K562 (cell line): ENCODE measurements around the gene MVP. TPM values are rescaled to one million over a fixed set of nuclear protein-coding genes. Genes with fewer than 3 reads are reported as not detected.

Experiments
- DACH1 ChIP-seq: fragments of 450-650 bp; IDR thresholded peaks from 2 replicates; pipeline ENCODE4 v1.6.1; 2018; ENCODE audit not compliant: partially characterized antibody
- ETV5 ChIP-seq: sonication (generic); formaldehyde crosslinking; IDR thresholded peaks from 2 replicates; pipeline ENCODE4 v1.4.0; 2020; ENCODE audit warnings: low read depth, mild to moderate bottlenecking, missing genetic modification reagents
- HNRNPUL1 ChIP-seq: fragments of 200-400 bp; formaldehyde crosslinking; IDR thresholded peaks from 2 replicates; pipeline ENCODE4 v1.6.1; 2017; ENCODE audit warnings: low read length
- NFIX ChIP-seq: fragments of 250-450 bp; sonication (Bioruptor Pico); IDR thresholded peaks from 2 replicates; pipeline ENCODE4 v1.4.0; 2020; ENCODE audit warnings: low read depth, mild to moderate bottlenecking, moderate library complexity
- NR2C2 ChIP-seq, 2 experiments: fragments of 200-800 bp in 1 of 2; sonication (Bioruptor generic) in 1 of 2; sonication (generic) in 1 of 2; formaldehyde crosslinking in 1 of 2; IDR thresholded peaks; 2 replicates each; pipeline versions ENCODE4 v1.6.1 to v1.8.0; 2016 to 2022; ENCODE audit warnings: mild to moderate bottlenecking in 1 of 2, missing compliant biosample characterization in 1 of 2, missing genetic modification characterization in 1 of 2, missing genetic modification reagents in 1 of 2
- OTX1 ChIP-seq: fragments of 450-650 bp; formaldehyde crosslinking; IDR thresholded peaks from 2 replicates; pipeline ENCODE4 v1.4.0; 2022; ENCODE audit warnings: mild to moderate bottlenecking
- RBBP5 ChIP-seq: fragments of 200-600 bp; sonication (generic); IDR thresholded peaks from 2 replicates; pipeline ENCODE4 v1.6.1; 2012; ENCODE audit warnings: borderline replicate concordance, mild to moderate bottlenecking, low read length, control low read depth, inconsistent platforms; ENCODE audit not compliant: insufficient read depth, poor library complexity, severe bottlenecking
- SOX6 ChIP-seq: fragments of 450-650 bp; IDR thresholded peaks from 2 replicates; pipeline ENCODE4 v1.6.1; 2014; ENCODE audit warnings: mild to moderate bottlenecking
- TAF7 ChIP-seq: fragments of 450-650 bp; IDR thresholded peaks from 2 replicates; pipeline ENCODE4 v1.6.1; 2016; ENCODE audit warnings: missing genetic modification characterization, missing compliant biosample characterization
- TAF9B ChIP-seq: fragments of 450-650 bp; IDR thresholded peaks from 2 replicates; pipeline ENCODE4 v1.6.1; 2018; ENCODE audit warnings: mild to moderate bottlenecking; ENCODE audit not compliant: partially characterized antibody
- TEAD1 ChIP-seq, 2 experiments: fragments of 450-650 bp in 1 of 2; sonication (generic) in 1 of 2; formaldehyde crosslinking; IDR thresholded peaks; 2 replicates each; pipeline versions ENCODE4 v1.4.0 to v1.8.0; 2020 to 2022; ENCODE audit warnings: mild to moderate bottlenecking in 2 of 2, missing genetic modification reagents in 1 of 2
- ZFP36 ChIP-seq: fragments of 150-350 bp; IDR thresholded peaks from 2 replicates; pipeline ENCODE4 v1.6.1; 2018; ENCODE audit warnings: low read length, low read depth; ENCODE audit not compliant: partially characterized antibody
- ZNF12 ChIP-seq: sonication (generic); formaldehyde crosslinking; IDR thresholded peaks from 2 replicates; pipeline ENCODE4 v1.4.0; 2020; ENCODE audit warnings: mild to moderate bottlenecking, missing genetic modification reagents
- ZNF197 ChIP-seq: fragments of 200-800 bp; sonication (Bioruptor generic); IDR thresholded peaks from 2 replicates; pipeline ENCODE4 v1.6.1; 2016; ENCODE audit warnings: low read depth, missing genetic modification characterization, missing compliant biosample characterization
- ZNF239 ChIP-seq: fragments of 250-450 bp; sonication (Bioruptor Pico); IDR thresholded peaks from 2 replicates; pipeline ENCODE4 v1.4.0; 2020; ENCODE audit warnings: mild to moderate bottlenecking
- polyA plus RNA-seq, 8 experiments: library from polyadenylated mRNA; depleted of rRNA in 4 of 8; stranded (reverse) in 5 of 8; unstranded in 3 of 8; fragments of >200 nt; fragmentation: Nextera tagmentation in 2 of 8; fragmentation: Illumina TruSeq in 1 of 8; extraction: Ambion mirVana in 2 of 8; extraction: Trizol in 1 of 8; gene quantifications; 2 replicates each; pipeline versions ENCODE4 v1.2.1 to v1.2.3, GENCODE V29; 2011 to 2014; ENCODE audit warnings: inconsistent platforms in 1 of 8, missing spikeins in 1 of 8
- total RNA-seq, 7 experiments: library from RNA; depleted of rRNA in 6 of 7; stranded (reverse); fragments of >200 nt in 6 of 7; fragmentation: Illumina TruSeq in 2 of 7; extraction: Trizol in 2 of 7; gene quantifications; 2 replicates each; pipeline versions ENCODE4 v1.2.1 to v1.2.3, GENCODE V29; 2011 to 2021; ENCODE audit warnings: low replicate concordance in 1 of 7
- TF ChIP-seq, protein P1 (sequence below): fragments of 450-650 bp; IDR thresholded peaks from 2 replicates; pipeline ENCODE4 v1.6.1; 2016; ENCODE audit warnings: missing biosample characterization, missing genetic modification characterization
- TF ChIP-seq, protein P2 (sequence below): fragments of 250-450 bp; sonication (Bioruptor Pico); IDR thresholded peaks from 2 replicates; pipeline ENCODE4 v1.5.0; 2021; ENCODE audit warnings: mild to moderate bottlenecking, borderline replicate concordance
- TF ChIP-seq, protein P3 (sequence below): fragments of 150-350 bp; IDR thresholded peaks from 2 replicates; pipeline ENCODE4 v1.6.1; 2014; ENCODE audit warnings: low read depth, mild to moderate bottlenecking, low read length, borderline replicate concordance

The MVP gene
- total and polyA plus RNA-seq, 9 of the 15 experiments (the other 6 are each of a cell fraction or from before 2014, with no cell fraction given), result 0.39 to 1.9 (median 0.76) TPM; not detected in 2

DNA sequence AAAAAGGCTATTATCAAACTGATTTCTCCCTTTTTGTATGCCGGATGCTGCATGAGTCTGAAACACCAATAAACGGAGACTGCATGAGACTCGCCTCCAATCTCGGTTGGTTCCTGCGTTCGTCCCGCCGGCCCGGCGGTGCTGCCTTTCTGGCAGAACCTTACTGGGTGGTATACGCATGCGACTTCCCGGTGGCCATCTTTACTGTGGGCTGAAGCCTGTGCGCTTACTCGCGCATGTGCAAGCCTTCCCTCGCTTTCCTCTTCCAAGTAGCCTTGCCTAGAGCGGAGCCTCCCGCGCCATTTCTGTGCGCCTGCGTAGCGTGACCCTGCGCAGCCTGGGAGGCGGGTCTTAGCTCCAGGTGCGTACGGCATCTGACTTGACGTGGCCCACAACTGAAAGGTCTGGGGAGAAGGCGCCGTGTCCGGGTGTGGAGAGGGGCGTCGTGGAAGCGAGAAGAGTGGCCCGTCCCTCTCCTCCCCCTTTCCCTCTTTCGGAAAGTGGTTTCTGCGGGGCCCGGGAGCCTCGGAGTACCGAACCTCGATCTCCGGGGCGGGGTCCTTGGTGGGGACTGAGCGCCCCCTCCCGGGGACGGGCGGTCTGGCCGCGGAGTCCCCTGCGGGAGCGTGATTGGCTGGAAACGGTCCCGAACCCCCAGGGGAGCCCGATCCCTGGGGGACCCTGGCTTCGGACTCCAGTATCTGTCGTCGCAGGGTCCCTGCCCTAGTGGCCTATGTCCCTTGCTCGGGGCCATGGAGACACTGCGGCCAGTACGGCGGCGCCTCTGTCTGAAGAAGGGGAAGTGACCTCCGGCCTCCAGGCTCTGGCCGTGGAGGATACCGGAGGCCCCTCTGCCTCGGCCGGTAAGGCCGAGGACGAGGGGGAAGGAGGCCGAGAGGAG lies 4.2 kb upstream of the MVP start, which contains the start of gene PAGR1 (continued):
- TF ChIP-seq OTX1 (CRISPR knock-in tag) (peak; percentile 43; the same call in 1 of the 2 replicates), NFIX (CRISPR knock-in tag) (no peak), ZNF12 (CRISPR knock-in tag) (no peak), TAF7 (tag) (no peak; the same call in 1 of the 2 replicates), NR2C2 (CRISPR knock-in tag; IDR thresholded peaks at IDR 0.05) (peak; percentile 91), NR2C2 (tag; IDR thresholded peaks at IDR 0.05) (peak; percentile 97), HNRNPUL1 (no peak), ETV5 (CRISPR knock-in tag) (peak; percentile 57; the same call in 1 of the 2 replicates), ZNF239 (CRISPR knock-in tag) (peak; percentile 37; the same call in 1 of the 2 replicates), ZFP36 (peak; percentile 22), TAF9B (peak; percentile 64), DACH1 (no peak), SOX6 (peak; percentile 38; the same call in 1 of the 2 replicates), ZNF197 (CRISPR knock-in tag) (no peak), TEAD1 (CRISPR knock-in tag; IDR thresholded peaks at IDR 0.05) (peak; percentile 19 to 92; a peak in 3 of 4 replicates), RBBP5 (peak; percentile 28)
- TF ChIP-seq, protein P1, sequence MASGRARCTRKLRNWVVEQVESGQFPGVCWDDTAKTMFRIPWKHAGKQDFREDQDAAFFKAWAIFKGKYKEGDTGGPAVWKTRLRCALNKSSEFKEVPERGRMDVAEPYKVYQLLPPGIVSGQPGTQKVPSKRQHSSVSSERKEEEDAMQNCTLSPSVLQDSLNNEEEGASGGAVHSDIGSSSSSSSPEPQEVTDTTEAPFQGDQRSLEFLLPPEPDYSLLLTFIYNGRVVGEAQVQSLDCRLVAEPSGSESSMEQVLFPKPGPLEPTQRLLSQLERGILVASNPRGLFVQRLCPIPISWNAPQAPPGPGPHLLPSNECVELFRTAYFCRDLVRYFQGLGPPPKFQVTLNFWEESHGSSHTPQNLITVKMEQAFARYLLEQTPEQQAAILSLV (tag), result peak; percentile 7; the same call in 1 of the 2 replicates
- TF ChIP-seq, protein P2, sequence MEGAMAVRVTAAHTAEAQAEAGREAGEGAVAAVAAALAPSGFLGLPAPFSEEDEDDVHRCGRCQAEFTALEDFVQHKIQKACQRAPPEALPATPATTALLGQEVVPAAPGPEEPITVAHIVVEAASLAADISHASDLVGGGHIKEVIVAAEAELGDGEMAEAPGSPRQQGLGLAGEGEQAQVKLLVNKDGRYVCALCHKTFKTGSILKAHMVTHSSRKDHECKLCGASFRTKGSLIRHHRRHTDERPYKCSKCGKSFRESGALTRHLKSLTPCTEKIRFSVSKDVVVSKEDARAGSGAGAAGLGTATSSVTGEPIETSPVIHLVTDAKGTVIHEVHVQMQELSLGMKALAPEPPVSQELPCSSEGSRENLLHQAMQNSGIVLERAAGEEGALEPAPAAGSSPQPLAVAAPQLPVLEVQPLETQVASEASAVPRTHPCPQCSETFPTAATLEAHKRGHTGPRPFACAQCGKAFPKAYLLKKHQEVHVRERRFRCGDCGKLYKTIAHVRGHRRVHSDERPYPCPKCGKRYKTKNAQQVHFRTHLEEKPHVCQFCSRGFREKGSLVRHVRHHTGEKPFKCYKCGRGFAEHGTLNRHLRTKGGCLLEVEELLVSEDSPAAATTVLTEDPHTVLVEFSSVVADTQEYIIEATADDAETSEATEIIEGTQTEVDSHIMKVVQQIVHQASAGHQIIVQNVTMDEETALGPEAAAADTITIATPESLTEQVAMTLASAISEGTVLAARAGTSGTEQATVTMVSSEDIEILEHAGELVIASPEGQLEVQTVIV (CRISPR knock-in tag), result no peak
- TF ChIP-seq, protein P3, sequence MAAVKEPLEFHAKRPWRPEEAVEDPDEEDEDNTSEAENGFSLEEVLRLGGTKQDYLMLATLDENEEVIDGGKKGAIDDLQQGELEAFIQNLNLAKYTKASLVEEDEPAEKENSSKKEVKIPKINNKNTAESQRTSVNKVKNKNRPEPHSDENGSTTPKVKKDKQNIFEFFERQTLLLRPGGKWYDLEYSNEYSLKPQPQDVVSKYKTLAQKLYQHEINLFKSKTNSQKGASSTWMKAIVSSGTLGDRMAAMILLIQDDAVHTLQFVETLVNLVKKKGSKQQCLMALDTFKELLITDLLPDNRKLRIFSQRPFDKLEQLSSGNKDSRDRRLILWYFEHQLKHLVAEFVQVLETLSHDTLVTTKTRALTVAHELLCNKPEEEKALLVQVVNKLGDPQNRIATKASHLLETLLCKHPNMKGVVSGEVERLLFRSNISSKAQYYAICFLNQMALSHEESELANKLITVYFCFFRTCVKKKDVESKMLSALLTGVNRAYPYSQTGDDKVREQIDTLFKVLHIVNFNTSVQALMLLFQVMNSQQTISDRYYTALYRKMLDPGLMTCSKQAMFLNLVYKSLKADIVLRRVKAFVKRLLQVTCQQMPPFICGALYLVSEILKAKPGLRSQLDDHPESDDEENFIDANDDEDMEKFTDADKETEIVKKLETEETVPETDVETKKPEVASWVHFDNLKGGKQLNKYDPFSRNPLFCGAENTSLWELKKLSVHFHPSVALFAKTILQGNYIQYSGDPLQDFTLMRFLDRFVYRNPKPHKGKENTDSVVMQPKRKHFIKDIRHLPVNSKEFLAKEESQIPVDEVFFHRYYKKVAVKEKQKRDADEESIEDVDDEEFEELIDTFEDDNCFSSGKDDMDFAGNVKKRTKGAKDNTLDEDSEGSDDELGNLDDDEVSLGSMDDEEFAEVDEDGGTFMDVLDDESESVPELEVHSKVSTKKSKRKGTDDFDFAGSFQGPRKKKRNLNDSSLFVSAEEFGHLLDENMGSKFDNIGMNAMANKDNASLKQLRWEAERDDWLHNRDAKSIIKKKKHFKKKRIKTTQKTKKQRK, result no peak
